Adrenal gland (tissue), 5 donors: ENCODE data around the gene AMBP.

Experiments
- POLR2A ChIP-seq, 2 donors: fragments of 450-650 bp; IDR thresholded peaks; one replicate each; pipeline ENCODE4 v1.6.1; 2017; ENCODE audit warnings: antibody characterized with exemption in 2 of 2, mild to moderate bottlenecking in 2 of 2, moderate library complexity in 1 of 2
- TF ChIP-seq, protein P1 (sequence below), 6 experiments: fragments of 450-650 bp in 4 of 6; fragments of 200-600 bp in 2 of 6; sonication (generic) in 1 of 6; IDR thresholded peaks; 1 replicate in 5 of 6; 2 replicates in 1 of 6; pipeline versions ENCODE4 v1.5.1 to v1.8.0; 2016 to 2021; ENCODE audit warnings: antibody characterized with exemption in 6 of 6, mild to moderate bottlenecking in 2 of 6, moderate library complexity in 1 of 6
- donor health status: DM: no; HTN: no; CAD: no.

DNA sequence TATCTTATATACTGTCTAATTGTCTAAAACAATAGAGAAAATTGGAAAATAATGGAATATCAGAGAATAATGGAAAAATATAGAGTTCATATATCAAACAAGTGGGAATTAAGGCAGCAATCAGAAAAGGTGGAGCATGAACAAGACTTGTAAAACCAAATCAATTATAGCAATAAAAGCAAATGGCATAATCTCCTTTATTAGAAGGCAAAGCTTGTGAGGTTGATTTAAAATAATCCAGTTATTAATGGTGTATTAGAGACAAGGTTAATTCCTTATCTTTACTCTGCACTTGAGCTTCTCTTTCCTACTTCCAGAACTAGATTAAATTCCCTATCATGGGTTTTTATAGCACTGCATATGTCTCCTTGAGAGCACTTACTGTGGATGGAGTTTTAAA, 64.1 kb downstream of the AMBP start:
- TF ChIP-seq, protein P1, sequence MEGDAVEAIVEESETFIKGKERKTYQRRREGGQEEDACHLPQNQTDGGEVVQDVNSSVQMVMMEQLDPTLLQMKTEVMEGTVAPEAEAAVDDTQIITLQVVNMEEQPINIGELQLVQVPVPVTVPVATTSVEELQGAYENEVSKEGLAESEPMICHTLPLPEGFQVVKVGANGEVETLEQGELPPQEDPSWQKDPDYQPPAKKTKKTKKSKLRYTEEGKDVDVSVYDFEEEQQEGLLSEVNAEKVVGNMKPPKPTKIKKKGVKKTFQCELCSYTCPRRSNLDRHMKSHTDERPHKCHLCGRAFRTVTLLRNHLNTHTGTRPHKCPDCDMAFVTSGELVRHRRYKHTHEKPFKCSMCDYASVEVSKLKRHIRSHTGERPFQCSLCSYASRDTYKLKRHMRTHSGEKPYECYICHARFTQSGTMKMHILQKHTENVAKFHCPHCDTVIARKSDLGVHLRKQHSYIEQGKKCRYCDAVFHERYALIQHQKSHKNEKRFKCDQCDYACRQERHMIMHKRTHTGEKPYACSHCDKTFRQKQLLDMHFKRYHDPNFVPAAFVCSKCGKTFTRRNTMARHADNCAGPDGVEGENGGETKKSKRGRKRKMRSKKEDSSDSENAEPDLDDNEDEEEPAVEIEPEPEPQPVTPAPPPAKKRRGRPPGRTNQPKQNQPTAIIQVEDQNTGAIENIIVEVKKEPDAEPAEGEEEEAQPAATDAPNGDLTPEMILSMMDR (IDR thresholded peaks at IDR 0.05), result no peak
- TF ChIP-seq POLR2A (IDR thresholded peaks at IDR 0.05), result no peak
